ENCODE measurements around the gene CACNB4.

DNA sequence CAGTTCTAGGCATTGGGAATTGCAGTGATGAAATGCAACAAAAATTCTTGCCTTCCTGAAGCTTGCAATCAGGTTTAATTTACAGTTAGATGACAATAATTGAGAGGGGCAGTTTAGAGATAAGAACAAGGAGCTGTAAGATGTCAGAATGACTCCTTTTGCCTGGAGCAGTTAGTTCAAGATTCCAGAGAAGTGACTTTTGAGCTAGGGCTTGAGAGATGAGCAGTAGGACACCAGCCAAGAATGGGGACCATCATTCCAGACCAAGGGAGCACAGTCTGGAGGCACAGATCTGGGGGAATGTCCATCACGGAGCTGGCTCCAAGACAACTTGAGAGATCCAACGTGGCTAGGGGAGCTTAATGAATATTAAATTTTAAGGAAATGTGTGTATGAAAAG lies 26.8 kb downstream of the CACNB4 start:
- TF ChIP-seq, protein P1, sequence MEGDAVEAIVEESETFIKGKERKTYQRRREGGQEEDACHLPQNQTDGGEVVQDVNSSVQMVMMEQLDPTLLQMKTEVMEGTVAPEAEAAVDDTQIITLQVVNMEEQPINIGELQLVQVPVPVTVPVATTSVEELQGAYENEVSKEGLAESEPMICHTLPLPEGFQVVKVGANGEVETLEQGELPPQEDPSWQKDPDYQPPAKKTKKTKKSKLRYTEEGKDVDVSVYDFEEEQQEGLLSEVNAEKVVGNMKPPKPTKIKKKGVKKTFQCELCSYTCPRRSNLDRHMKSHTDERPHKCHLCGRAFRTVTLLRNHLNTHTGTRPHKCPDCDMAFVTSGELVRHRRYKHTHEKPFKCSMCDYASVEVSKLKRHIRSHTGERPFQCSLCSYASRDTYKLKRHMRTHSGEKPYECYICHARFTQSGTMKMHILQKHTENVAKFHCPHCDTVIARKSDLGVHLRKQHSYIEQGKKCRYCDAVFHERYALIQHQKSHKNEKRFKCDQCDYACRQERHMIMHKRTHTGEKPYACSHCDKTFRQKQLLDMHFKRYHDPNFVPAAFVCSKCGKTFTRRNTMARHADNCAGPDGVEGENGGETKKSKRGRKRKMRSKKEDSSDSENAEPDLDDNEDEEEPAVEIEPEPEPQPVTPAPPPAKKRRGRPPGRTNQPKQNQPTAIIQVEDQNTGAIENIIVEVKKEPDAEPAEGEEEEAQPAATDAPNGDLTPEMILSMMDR (IDR thresholded peaks at IDR 0.05; ENCODE audit: low read depth, low read length): no peak
- TF ChIP-seq POLR2A (IDR thresholded peaks at IDR 0.05; ENCODE audit: extremely low read depth, insufficient read length): no peak

All from NB4 (cell line).